Spleen (tissue), 7 donors: ENCODE data around the gene APOL2.
A peak's percentile ranks its signal among the peaks of the same experiment; 100 is the strongest.

Experiments
- CTCF ChIP-seq, 11 experiments: fragments of 200-600 bp in 7 of 11; fragments of 450-650 bp in 4 of 11; sonication (generic) in 4 of 11; IDR thresholded peaks in 8 of 11; conservative IDR thresholded peaks in 3 of 11; 1 replicate in 7 of 11; 2 replicates in 4 of 11; pipeline versions ENCODE4 v1.4.0 to v1.8.0; 2016 to 2021; ENCODE audit warnings: antibody characterized with exemption in 11 of 11, inconsistent platforms in 4 of 11, mild to moderate bottlenecking in 1 of 11
- POLR2A ChIP-seq, 3 donors: fragments of 450-650 bp; IDR thresholded peaks; one replicate each; pipeline ENCODE4 v1.5.1; 2017; ENCODE audit warnings: antibody characterized with exemption in 3 of 3, mild to moderate bottlenecking in 1 of 3
- POLR2AphosphoS5 ChIP-seq, 3 donors: sonication (generic); formaldehyde crosslinking; IDR thresholded peaks; one replicate each; pipeline ENCODE4 v1.5.1; 2017; ENCODE audit warnings: antibody characterized with exemption in 3 of 3
- donor health status: DM: no; HTN: no; CAD: no; lungs with moderate emphysema.
- donor health status: DM: no; HTN: no; CAD: no.
- donor health status: DM: no; HTN: no; CAD: no.

- no peak for TF ChIP-seq CTCF (IDR thresholded peaks at IDR 0.05 in 8 of 11, conservative IDR thresholded peaks at IDR 0.05 in 3 of 11)
- TF ChIP-seq POLR2A (IDR thresholded peaks at IDR 0.05): no peak
- TF ChIP-seq POLR2AphosphoS5 (IDR thresholded peaks at IDR 0.05): peak in 2 of 3 donors; percentile 14 to 17
Measured at GRCh38 chr22:36232715-36233401, 6.5 kb downstream of the APOL2 start.
